GM18499 (cell line): ENCODE data around the gene CHST1.

Experiments
- ATAC-seq: cut with Tn5 transposase; IDR thresholded peaks from one replicate; pipeline ENCODE4 v1.9.1; 2021; ENCODE audit warnings: moderate number of reproducible peaks; ENCODE audit not compliant: insufficient read depth, unreplicated experiment

Gene CHST1

DNA sequence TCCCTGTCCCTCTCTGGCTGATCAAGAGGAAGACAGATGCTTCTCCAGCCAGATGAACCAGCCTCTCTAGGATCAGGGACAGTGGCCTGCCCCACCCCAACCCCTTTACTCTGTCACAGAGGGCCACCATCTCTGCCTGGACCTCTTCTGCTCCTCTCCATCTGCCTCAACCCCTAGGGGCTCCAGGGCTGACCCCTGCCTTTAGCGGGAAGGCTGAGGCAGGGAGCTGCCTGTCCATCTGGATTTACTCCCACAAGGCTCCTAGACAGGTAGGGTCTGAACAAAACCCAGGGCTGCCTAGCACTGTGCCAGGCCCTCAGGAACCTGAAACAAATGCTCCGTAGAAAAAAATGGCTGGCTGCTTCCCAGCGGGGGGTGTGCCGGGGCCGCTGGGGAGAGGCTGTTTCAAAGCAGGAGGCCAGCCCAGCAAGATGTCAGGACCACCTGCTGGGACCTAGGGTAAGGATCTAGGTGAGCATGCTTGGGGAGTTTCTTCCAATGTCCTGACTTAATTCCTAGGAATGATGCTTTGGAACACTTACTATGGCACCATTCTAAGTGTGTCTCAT, 3.2 kb downstream of the CHST1 start:
- ATAC-seq: no peak

- ATAC-seq: no peak
Measured at GRCh38 chr11:45661439-45662055, 3.9 kb downstream of the CHST1 start.

GRCh38 chr11:45660729-45661438, 4.5 kb downstream of the CHST1 start:
- no peak for ATAC-seq

DNA sequence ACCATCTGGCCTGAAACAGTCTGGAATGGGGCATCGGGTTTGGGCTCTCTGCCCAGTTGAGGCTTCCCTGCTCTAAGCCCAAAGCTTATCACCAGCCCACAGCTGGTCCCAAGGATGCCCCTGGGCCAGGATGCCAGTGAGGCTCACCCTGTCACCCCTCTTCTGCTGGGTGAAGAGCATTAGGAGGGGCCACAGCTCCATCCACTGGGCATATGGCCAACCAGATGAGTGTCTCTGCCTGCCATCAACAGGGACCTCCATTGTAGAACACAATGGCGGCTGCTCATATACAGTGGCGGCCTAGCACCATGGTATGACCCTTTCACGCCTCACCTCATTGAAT, 5.6 kb downstream of the CHST1 start:
- ATAC-seq: no peak

DNA sequence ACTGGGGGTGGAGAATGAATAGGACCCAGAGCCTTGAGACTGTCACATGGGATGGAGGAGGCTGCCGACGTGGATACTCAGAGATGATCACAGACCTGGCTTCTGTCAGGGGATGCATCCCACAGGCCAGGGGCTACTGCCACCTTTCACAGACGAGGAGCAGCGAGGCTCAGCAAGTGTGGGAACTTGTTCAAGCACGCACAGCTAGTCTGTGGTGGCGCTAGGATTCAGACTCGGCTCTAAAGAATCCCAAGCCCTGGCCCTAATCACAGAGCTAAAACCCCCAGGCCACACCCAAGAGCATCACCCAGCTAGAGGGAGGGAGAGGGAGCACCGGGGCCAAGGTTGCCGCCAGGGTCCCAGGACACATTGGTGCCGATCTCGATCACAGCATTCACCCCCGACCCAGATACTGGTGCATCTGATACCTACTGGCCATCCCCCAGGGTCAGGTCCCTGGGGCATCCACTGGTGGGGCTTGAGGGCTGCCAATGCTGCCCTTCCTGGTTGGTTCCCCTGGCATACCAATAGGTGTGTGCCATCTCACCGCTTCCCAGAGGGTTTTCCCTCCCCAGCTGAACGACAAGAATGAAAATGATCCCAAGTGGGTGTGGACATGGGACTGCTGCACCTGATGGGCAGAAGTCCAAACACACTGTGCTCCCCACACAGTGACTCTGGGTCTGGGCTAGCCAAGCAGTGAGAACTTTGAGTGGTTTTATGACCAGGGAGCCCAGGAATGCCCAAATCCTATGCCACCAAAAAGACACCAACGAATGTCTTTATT, 6.2 kb downstream of the CHST1 start:
- ATAC-seq: no peak

- ATAC-seq: no peak
Measured at GRCh38 chr11:45658292-45658991, 7.0 kb downstream of the CHST1 start.

GRCh38 chr11:45657496-45658260, 7.7 kb downstream of the CHST1 start:
- no peak for ATAC-seq

DNA sequence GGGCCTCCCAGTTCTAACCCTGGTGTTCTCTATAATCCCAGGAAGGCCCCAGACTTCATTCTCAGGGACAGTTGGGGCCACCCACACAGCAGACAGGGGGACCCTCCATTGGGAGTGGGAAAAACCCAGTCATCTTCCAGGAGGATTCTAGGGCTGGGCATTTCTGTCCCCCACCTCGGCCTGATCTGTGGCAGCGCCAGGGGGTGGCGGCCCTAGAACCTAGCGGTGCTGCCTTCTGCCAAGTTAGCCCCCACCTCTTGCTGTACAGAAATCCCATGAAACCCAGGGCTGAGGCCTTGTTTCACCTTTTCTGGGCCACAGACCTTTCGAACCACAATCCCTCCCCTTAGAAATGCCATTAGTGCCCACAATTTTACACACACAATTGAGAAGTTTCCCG, 9.6 kb downstream of the CHST1 start:
- ATAC-seq: no peak

DNA sequence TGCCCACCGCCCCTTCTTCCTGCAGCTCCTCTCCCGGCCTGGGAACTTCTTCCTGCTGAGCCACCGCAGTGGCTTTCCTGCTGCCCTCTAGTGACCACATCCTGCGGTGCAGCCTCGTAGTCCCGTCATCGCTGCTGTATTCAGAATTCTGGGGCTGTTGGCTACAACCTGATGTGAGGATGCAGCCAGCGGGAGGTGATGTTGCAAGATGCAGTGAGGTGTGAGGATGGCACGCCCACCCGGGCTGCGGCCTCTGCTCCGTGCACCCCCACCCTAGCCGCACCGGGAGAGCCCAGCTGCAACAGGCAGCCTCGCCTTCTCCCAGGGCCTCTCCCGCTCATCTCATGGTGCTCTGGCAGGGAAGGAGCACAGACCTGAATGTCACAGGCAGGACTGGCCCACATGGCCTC, 10.1 kb downstream of the CHST1 start:
- ATAC-seq: no peak

- no peak for ATAC-seq
Measured at GRCh38 chr11:45655012-45655283, 10.5 kb downstream of the CHST1 start.

GRCh38 chr11:45654231-45655011, 11.0 kb downstream of the CHST1 start:
- ATAC-seq: no peak

DNA sequence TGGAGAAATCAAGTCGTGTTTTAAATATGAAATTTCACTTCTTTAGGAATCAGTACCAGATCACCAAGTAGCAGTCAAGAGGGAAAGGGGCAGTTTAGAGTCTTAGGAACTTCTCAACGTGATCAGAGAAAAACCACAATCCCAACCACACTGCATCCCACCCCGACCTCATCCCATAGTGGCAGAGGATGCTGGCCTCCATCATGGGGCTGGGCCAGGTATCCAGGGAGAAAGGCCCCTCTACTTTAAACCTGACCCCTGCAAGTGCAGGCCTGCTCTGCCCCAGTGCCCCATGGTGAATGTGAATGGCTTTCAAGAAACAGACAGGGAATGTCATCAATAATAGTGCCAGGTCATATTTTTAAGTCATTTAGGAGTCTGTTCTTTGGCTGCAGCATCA, 12.1 kb downstream of the CHST1 start:
- ATAC-seq: no peak

GRCh38 chr11:45652781-45653180, 12.6 kb downstream of the CHST1 start:
- no peak for ATAC-seq

GRCh38 chr11:45651841-45652749, 13.3 kb downstream of the CHST1 start:
- no peak for ATAC-seq

GRCh38 chr11:45651156-45651555, 14.3 kb downstream of the CHST1 start:
- ATAC-seq: no peak

DNA sequence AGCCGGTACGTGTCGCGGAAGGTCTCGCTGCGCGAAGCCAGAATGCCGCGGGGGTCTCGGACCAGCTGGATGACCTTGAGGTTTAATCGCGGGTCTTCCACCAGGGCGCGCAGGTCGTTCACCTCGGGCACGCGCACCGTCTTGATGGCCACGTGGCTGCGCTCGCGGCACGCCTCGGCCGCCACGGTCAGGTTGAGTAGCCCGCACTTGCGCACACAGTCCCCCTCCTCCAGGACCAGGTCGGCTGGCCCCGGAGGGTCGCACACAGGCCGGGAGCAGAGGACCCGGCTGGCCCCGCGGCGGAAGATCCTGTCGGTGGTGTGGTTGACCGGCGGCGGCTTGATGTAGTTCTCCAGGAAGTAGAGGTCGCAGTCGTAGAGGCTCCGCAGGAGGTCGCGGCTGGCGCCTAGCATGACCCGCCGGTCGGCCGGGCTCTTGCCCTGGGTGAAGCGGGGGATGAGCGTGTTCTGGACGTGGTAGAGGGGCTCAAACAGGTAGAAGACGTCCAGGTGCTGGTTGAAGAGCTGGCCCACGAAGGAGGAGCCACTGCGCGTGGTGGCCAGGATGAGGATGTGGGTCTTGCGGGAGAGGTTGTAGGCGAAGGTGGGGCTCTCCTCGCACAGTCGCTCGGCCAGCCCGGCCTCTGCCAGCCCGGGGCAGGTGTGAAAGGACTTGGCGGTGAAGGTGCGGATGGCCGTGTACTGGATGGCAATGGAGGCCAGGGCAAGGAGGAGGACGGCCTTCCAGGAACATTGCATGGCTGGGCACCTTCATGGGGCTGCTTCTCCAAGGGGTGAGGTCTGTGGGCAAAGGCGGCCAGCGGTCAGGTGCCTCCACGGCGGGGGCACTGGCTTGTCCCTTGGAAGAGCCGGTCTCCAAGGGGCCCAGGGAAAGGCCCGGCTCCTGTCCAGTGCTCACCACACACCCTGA, 15.0 kb downstream of the CHST1 start:
- ATAC-seq: no peak

DNA sequence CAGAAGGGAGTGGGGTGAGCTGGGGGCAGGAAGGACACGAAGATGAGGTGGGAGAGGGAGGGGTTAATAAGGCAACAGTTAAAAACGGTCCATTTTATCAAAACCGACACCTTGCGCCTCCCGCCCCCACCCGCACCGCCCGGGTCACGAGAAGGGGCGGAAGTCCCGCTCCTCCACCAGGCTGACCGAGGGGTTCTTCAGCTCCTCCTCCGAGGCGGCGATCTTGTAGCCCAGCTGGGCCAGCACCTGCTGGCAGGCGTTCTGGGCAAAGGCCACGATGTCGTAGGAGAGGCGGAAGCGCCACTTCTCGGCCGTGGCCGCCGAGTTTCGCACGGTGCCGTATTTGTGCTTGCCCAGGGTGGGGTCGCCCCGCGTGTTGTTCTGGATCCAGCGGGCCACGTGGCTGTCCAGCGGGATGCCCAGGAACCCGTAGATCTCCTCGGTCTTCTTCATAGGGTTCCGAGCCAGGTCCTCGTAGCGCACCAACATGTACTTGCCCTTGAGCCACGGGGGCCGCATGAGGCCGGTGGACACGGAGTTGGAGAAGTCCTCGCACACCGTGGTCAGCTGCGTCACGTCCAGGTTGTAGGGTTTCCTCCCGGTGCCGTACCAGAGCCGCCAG, 15.8 kb downstream of the CHST1 start:
- ATAC-seq: no peak
